Left colon (tissue), 2 donors: ENCODE measurements around the gene CCDC38. TPM values are rescaled to one million over a fixed set of nuclear protein-coding genes. Genes with fewer than 3 reads are reported as not detected.
"Not testable (repeated sequence)": the region's sequence is repeated elsewhere in the genome, so short reads cannot be mapped to it uniquely, and the experiment has no call there.

ENCODE experiments used
- ATAC-seq: fragments of 200-7000 bp; cut with Tn5 transposase; one replicate; pipeline ENCODE4 v1.9.1; 2020; ENCODE audit warnings: mild to moderate bottlenecking, moderate library complexity
- DNase-seq, 2 donors: peaks; one replicate each; pipeline ENCODE4 v3.0.0-alpha.2; 2020
- intact Hi-C, 2 donors: fragments of 100-400 bp; cut with DNase I in 1 of 2; cut with micrococcal nuclease in 1 of 2; formaldehyde crosslinking; loops; one replicate each; pipeline versions ENCODE4 v1.11.2 to v1.14.0; 2022; cut with DNase I, micrococcal nuclease
- long read RNA-seq: library from polyadenylated mRNA; unstranded; transcript quantifications from one replicate; pipeline ENCODE4 v2.0.0, GENCODE V29; 2021
- total RNA-seq, 2 donors: library from RNA; stranded (reverse); fragmentation: NEBNext Ultra II Directional; extraction: Animal tissue kit (Norgen Biotek cat#: 25700); gene quantifications; one replicate each; pipeline ENCODE4 v1.2.1, GENCODE V29; 2021
- donor health status: DM: no; HTN: no; CAD: no.
- donor health status: DM: yes; HTN: yes; CAD: no.

Gene CCDC38
- total RNA-seq, result not detected
- long read RNA-seq, result 0 reads

GRCh38 chr12:95942524-95943329 is at the start of gene CCDC38:
Gene CCDC38 (minus strand): TSS chr12:95942614. CDS start chr12:95936509, 6,105 bp downstream.
- DNase-seq, result peak; percentile 78 to 89
- ATAC-seq, result peak; percentile 94
- intact Hi-C loops, result no loop called here

GRCh38 chr12:95990136-95990535 is 47.7 kb upstream of the CCDC38 start:
- ATAC-seq (no peak), DNase-seq (no peak)
- intact Hi-C loops, result no loop called here

- DNase-seq (no peak), ATAC-seq (no peak)
- intact Hi-C loops, result no loop called here
These were observed 47.2 kb upstream of the CCDC38 start for GRCh38 chr12:95989504-95990123.

- DNase-seq (no peak), ATAC-seq (no peak)
- intact Hi-C loops, result no loop called here
These were observed 46.3 kb upstream of the CCDC38 start for GRCh38 chr12:95988506-95989275.

GRCh38 chr12:95986635-95987570 is 44.5 kb upstream of the CCDC38 start:
- no peak for DNase-seq
- peak; percentile 90 for ATAC-seq
- intact Hi-C loops, result no loop called here

GRCh38 chr12:95984682-95985081 is 42.3 kb upstream of the CCDC38 start:
- DNase-seq (no peak), ATAC-seq (no peak)
- intact Hi-C loops, result no loop called here

- DNase-seq, result no peak
- intact Hi-C loops, result no loop called here
- no peak for ATAC-seq
These were observed 40.2 kb upstream of the CCDC38 start for GRCh38 chr12:95982602-95983001.

GRCh38 chr12:95980437-95980836 is 38.0 kb upstream of the CCDC38 start:
- no peak for DNase-seq
- ATAC-seq, result no peak
- intact Hi-C loops, result no loop called here

- ATAC-seq (no peak), DNase-seq (no peak)
- intact Hi-C loops, result no loop called here
These were observed 36.4 kb upstream of the CCDC38 start for GRCh38 chr12:95978774-95979173.

GRCh38 chr12:95978351-95978750 is 35.9 kb upstream of the CCDC38 start:
- no peak for ATAC-seq
- intact Hi-C loops, result no loop called here
- no peak for DNase-seq

- ATAC-seq, result no peak
- intact Hi-C loops, result no loop called here
These were observed 35.4 kb upstream of the CCDC38 start for GRCh38 chr12:95977764-95978305.

GRCh38 chr12:95976416-95976832 is 34.0 kb upstream of the CCDC38 start:
- ATAC-seq, result no peak
- intact Hi-C loops, result no loop called here
- DNase-seq, result no peak

More at GRCh38 chr12:95977764-95978305, 35.4 kb upstream of the CCDC38 start:
- no peak for DNase-seq

- ATAC-seq (no peak), DNase-seq (no peak)
- intact Hi-C loops, result no loop called here
These were observed 33.1 kb upstream of the CCDC38 start for GRCh38 chr12:95975491-95975890.

- ATAC-seq, result no peak
- no peak for DNase-seq
- intact Hi-C loops, result no loop called here
These were observed 31.9 kb upstream of the CCDC38 start for GRCh38 chr12:95974358-95974757.

GRCh38 chr12:95972832-95973456 is 30.5 kb upstream of the CCDC38 start:
- DNase-seq (no peak), ATAC-seq (no peak)
- intact Hi-C loops, result no loop called here

GRCh38 chr12:95970905-95971304 is 28.5 kb upstream of the CCDC38 start:
- intact Hi-C loops, result no loop called here
- no peak for ATAC-seq
- no peak for DNase-seq

GRCh38 chr12:95969116-95969515 is 26.7 kb upstream of the CCDC38 start:
- ATAC-seq, DNase-seq, intact Hi-C loops: not testable (repeated sequence)

- DNase-seq (no peak), ATAC-seq (no peak)
- intact Hi-C loops, result no loop called here
These were observed 24.9 kb upstream of the CCDC38 start for GRCh38 chr12:95967301-95967700.
